Measurements from ENCODE around the gene ELFN2. TPM values are rescaled to one million over a fixed set of nuclear protein-coding genes. Genes with fewer than 3 reads are reported as not detected.

Gene ELFN2
- total and polyA plus RNA-seq, 2 donors (not counting 3 experiments of a cell fraction or from before 2014, with no cell fraction given): 0.41 to 1.3 TPM

DNA sequence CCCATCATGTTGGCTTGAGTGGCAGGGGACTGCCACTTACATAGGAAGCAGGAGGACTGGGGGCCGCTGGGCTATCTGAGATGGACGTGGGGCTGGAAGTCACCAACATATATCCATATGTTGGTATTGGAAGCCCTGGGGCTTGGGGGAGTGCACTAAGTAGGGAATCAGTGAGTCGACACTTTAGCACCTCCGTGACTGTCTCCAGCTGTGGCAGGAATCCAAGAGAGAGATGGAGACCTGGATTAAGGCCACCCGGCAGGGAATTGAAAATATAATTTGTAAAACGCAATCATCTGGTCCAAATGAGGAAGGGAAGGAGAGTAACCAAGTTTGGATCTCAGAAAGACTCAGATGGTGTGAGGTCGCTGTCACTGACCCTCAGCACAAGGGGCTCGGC is 68.4 kb downstream of the ELFN2 start:
- dilution Hi-C loops (cut with MboI; ENCODE audit: extremely low pct_ligation_motif_present, low sequenced_read_pairs) (no loop called here), intact Hi-C loops (cut with micrococcal nuclease) (no loop called here)
- FAIRE-seq (no peak), DNase-seq (ENCODE audit: low read depth, low spot score) (no peak)
- H2AFZ ChIP-seq (ENCODE audit: low read depth, low read length): no peak overlapping the region
- no peaks in the 10 kb centered on the region for H3K9me3 ChIP-seq (replicated peaks; ENCODE audit: control insufficient read depth, insufficient read depth, low read length)
- no peak overlapping the region for H3K4me2 ChIP-seq (ENCODE audit: insufficient read depth, low read length)
- ChIA-PET POLR2A (no interaction called here), CTCF (interaction anchor here (0.6 to 1.0 kb wide), 2 partner anchors 70 to 246 kb away, joined by 3 read pairs; no protein-coding TSS in a partner anchor)
- BruUV-seq (replicated peaks): no TSS peak
- H4K20me1 ChIP-seq (replicated peaks; ENCODE audit: control insufficient read depth, extremely low read depth, insufficient read depth, low read length): no peaks in the 10 kb centered on the region
- no peaks in the 10 kb centered on the region for H3K36me3 ChIP-seq (ENCODE audit: control insufficient read depth in 2 of 2, extremely low read depth in 1 of 2, insufficient read depth in 2 of 2, low read length in 2 of 2)
- no peaks in the 10 kb centered on the region for H3K4me1 ChIP-seq (ENCODE audit: control insufficient read depth, extremely low read depth, insufficient read depth, low read length)
- no peak overlapping the region for H3K27ac ChIP-seq (ENCODE audit: insufficient read depth, low read depth, low read length)
- no peak for TF ChIP-seq EZH2 (IDR thresholded peaks at IDR 0.05; ENCODE audit: borderline replicate concordance, low read depth, low read length, severe bottlenecking)
- no peak for TF ChIP-seq JUN (IDR thresholded peaks at IDR 0.05; ENCODE audit: borderline replicate concordance, insufficient read depth, insufficient read length, low read depth)
- TF ChIP-seq FOS (IDR thresholded peaks at IDR 0.05; ENCODE audit: borderline replicate concordance, insufficient read depth, low read length): no peak
- TF ChIP-seq MYC (IDR thresholded peaks at IDR 0.05; ENCODE audit: low read depth, low read length): no peak
- H3K9ac ChIP-seq (replicated peaks; ENCODE audit: extremely low read depth, insufficient read depth, low read length): no peak overlapping the region
- no peaks in the 10 kb centered on the region for H3K9me1 ChIP-seq (replicated peaks; ENCODE audit: control insufficient read depth, extremely low read depth, insufficient read depth, low read length)
- no peak overlapping the region for H3K4me3 ChIP-seq (replicated peaks in 1 of 3; ENCODE audit: insufficient read depth in 1 of 3, low read depth in 1 of 3, low read length in 3 of 3)
- no peaks in the 10 kb centered on the region for H3K79me2 ChIP-seq (ENCODE audit: control insufficient read depth, insufficient read depth, low read length)
- H3K27me3 ChIP-seq (ENCODE audit: control insufficient read depth in 2 of 2, insufficient read depth in 2 of 2, low read length in 2 of 2): peaks cover 0 to 4% of the 10 kb centered on the region in 2 experiments

GRCh38 chr22:37358386-37358785 is 68.9 kb downstream of the ELFN2 start:
- no TSS peak for BruUV-seq (replicated peaks)

More at GRCh38 chr22:37358386-37358785, 68.9 kb downstream of the ELFN2 start:
- Histone ChIP-seq H3K4me3 (replicated peaks in 1 of 3; ENCODE audit: insufficient read depth in 1 of 3, low read depth in 1 of 3, low read length in 3 of 3) (no peak overlapping the region), H3K4me1 (ENCODE audit: control insufficient read depth, extremely low read depth, insufficient read depth, low read length) (no peaks in the 10 kb centered on the region), H3K27ac (ENCODE audit: insufficient read depth, low read depth, low read length) (no peak overlapping the region), H3K36me3 (ENCODE audit: control insufficient read depth in 2 of 2, extremely low read depth in 1 of 2, insufficient read depth in 2 of 2, low read length in 2 of 2) (no peaks in the 10 kb centered on the region), H3K27me3 (ENCODE audit: control insufficient read depth in 2 of 2, insufficient read depth in 2 of 2, low read length in 2 of 2) (peaks cover 0 to 5% of the 10 kb centered on the region in 2 experiments), H3K4me2 (ENCODE audit: insufficient read depth, low read length) (no peak overlapping the region), H2AFZ (ENCODE audit: low read depth, low read length) (no peak overlapping the region), H3K79me2 (ENCODE audit: control insufficient read depth, insufficient read depth, low read length) (no peaks in the 10 kb centered on the region), H3K9ac (replicated peaks; ENCODE audit: extremely low read depth, insufficient read depth, low read length) (no peak overlapping the region), H3K9me1 (replicated peaks; ENCODE audit: control insufficient read depth, extremely low read depth, insufficient read depth, low read length) (no peaks in the 10 kb centered on the region), H3K9me3 (replicated peaks; ENCODE audit: control insufficient read depth, insufficient read depth, low read length) (no peaks in the 10 kb centered on the region), H4K20me1 (replicated peaks; ENCODE audit: control insufficient read depth, extremely low read depth, insufficient read depth, low read length) (no peaks in the 10 kb centered on the region)
- TF ChIP-seq FOS (IDR thresholded peaks at IDR 0.05; ENCODE audit: borderline replicate concordance, insufficient read depth, low read length): no peak
- no peak for TF ChIP-seq POLR2AphosphoS5 (IDR thresholded peaks at IDR 0.05; ENCODE audit: insufficient read depth, low read depth, low read length)
- TF ChIP-seq MAX (IDR thresholded peaks at IDR 0.05; ENCODE audit: insufficient read depth, insufficient read length): no peak
- TF ChIP-seq POLR2A (IDR thresholded peaks at IDR 0.05; ENCODE audit: low read depth, low read length): no peak
- no peak for TF ChIP-seq MYC (IDR thresholded peaks at IDR 0.05; ENCODE audit: low read depth, low read length)
- no peak for TF ChIP-seq CTCF (IDR thresholded peaks at IDR 0.05; ENCODE audit: extremely low read depth in 1 of 2, insufficient read depth in 1 of 2, low read depth in 1 of 2, low read length in 2 of 2)
- no peak for TF ChIP-seq EZH2 (IDR thresholded peaks at IDR 0.05; ENCODE audit: borderline replicate concordance, low read depth, low read length, severe bottlenecking)
- TF ChIP-seq GATA2 (IDR thresholded peaks at IDR 0.05; ENCODE audit: insufficient read depth, insufficient read length, low read depth, low read length): no peak
- TF ChIP-seq JUN (IDR thresholded peaks at IDR 0.05; ENCODE audit: borderline replicate concordance, insufficient read depth, insufficient read length, low read depth): no peak
- intact Hi-C loops (cut with micrococcal nuclease) (no loop called here), dilution Hi-C loops (cut with MboI; ENCODE audit: extremely low pct_ligation_motif_present, low sequenced_read_pairs) (no loop called here)
- CTCF ChIA-PET: no interaction called here
- DNase-seq (ENCODE audit: low read depth, low spot score) (no peak), FAIRE-seq (no peak)
- POLR2A ChIA-PET: no interaction called here

Data from endothelial cell of umbilical vein (primary cell).